PC-9 (cell line): ENCODE results near the gene ARL11. TPM values are rescaled to one million over a fixed set of nuclear protein-coding genes. Genes with fewer than 3 reads are reported as not detected.
A peak's percentile ranks its signal among the peaks of the same experiment; 100 is the strongest.

Experiments used
- BruUV-seq: library from RNA; stranded (reverse); fragments of 400-500 nt; replicated peaks from 2 replicates; lab custom pipeline; 2021; lab: Mats Ljungman, UMichigan
- CTCF ChIA-PET: fragments of 300-600 bp; sonication (Branson Sonifier 250); formaldehyde crosslinking; loops from one replicate; lab custom pipeline; 2022; ENCODE audit warnings: antibody characterized with exemption; lab: Charles Lee
- POLR2A ChIA-PET: fragments of 300-600 bp; sonication (Branson Sonifier 250); formaldehyde crosslinking; loops from one replicate; lab custom pipeline; 2022; ENCODE audit warnings: antibody characterized with exemption; ENCODE audit not compliant: unreplicated experiment; lab: Charles Lee
- DNase-seq, 2 experiments: peaks; one replicate each; pipeline versions ENCODE4 v3.0.0 to v3.0.0-alpha.2; 2015 to 2022; ENCODE audit warnings: mixed read lengths in 1 of 2
- H2AFZ ChIP-seq: fragments of 200-600 bp; sonication (generic); 2 replicates; pipeline ENCODE4 v1.8.1; 2017; ENCODE audit warnings: antibody characterized with exemption
- H3F3A ChIP-seq: fragments of 200-600 bp; sonication (generic); 2 replicates; pipeline ENCODE4 v1.8.1; 2017; ENCODE audit warnings: antibody characterized with exemption, mild to moderate bottlenecking, low read depth; ENCODE audit not compliant: insufficient read depth
- H3K27ac ChIP-seq: fragments of 200-600 bp; sonication (generic); 2 replicates; pipeline ENCODE4 v1.6.1; 2016; ENCODE audit warnings: mixed run types
- H3K27me3 ChIP-seq: fragments of 200-600 bp; sonication (generic); 2 replicates; pipeline ENCODE4 v1.6.1; 2016; ENCODE audit warnings: low read depth, mixed run types; ENCODE audit not compliant: insufficient read depth
- H3K36me3 ChIP-seq: fragments of 200-600 bp; sonication (generic); 2 replicates; pipeline ENCODE4 v1.6.1; 2016; ENCODE audit warnings: low read depth, mixed run types
- H3K4me1 ChIP-seq: fragments of 200-600 bp; sonication (generic); replicated peaks from 2 replicates; pipeline ENCODE4 v1.6.1; 2016; ENCODE audit warnings: mixed run types; ENCODE audit not compliant: insufficient read depth
- H3K4me2 ChIP-seq: fragments of 200-600 bp; sonication (generic); 2 replicates; pipeline ENCODE4 v1.6.1; 2017; ENCODE audit warnings: mixed run types
- H3K4me3 ChIP-seq: fragments of 200-600 bp; sonication (generic); 2 replicates; pipeline ENCODE4 v1.6.1; 2016; ENCODE audit warnings: mixed run types
- H3K79me2 ChIP-seq: fragments of 200-600 bp; sonication (generic); 2 replicates; pipeline ENCODE4 v1.6.1; 2017; ENCODE audit warnings: low read depth, mixed run types
- H3K9me2 ChIP-seq: fragments of 200-600 bp; sonication (generic); 2 replicates; pipeline ENCODE4 v1.8.1; 2017; ENCODE audit warnings: mild to moderate bottlenecking; ENCODE audit not compliant: insufficient read depth
- H3K9me3 ChIP-seq: fragments of 200-600 bp; sonication (generic); 2 replicates; pipeline ENCODE4 v1.8.1; 2016; ENCODE audit warnings: low read depth; ENCODE audit not compliant: insufficient read depth
- H4K20me1 ChIP-seq: fragments of 200-600 bp; sonication (generic); 2 replicates; pipeline ENCODE4 v1.8.1; 2017; ENCODE audit not compliant: insufficient read depth
- EZH2 ChIP-seq: fragments of 200-600 bp; sonication (generic); IDR thresholded peaks from 2 replicates; pipeline ENCODE4 v1.8.0; 2017; ENCODE audit warnings: antibody characterized with exemption, low read depth
- intact Hi-C: fragments of 100-400 bp; cut with micrococcal nuclease; formaldehyde crosslinking; loops from one replicate; pipeline ENCODE4 v1.10.0; 2022; ENCODE audit not compliant: unreplicated experiment
- total RNA-seq: library from RNA; stranded (reverse); gene quantifications from 2 replicates; pipeline ENCODE4 v1.2.3, GENCODE V29; 2021
- TF ChIP-seq, protein P1 (sequence below): fragments of 200-600 bp; sonication (generic); conservative IDR thresholded peaks from 2 replicates; pipeline ENCODE4 v1.6.1; 2017; ENCODE audit warnings: mixed run types, antibody characterized with exemption, mild to moderate bottlenecking, moderate library complexity

The ARL11 gene
- total RNA-seq, 1 experiment from 2014 or later: 3.7 TPM

DNA sequence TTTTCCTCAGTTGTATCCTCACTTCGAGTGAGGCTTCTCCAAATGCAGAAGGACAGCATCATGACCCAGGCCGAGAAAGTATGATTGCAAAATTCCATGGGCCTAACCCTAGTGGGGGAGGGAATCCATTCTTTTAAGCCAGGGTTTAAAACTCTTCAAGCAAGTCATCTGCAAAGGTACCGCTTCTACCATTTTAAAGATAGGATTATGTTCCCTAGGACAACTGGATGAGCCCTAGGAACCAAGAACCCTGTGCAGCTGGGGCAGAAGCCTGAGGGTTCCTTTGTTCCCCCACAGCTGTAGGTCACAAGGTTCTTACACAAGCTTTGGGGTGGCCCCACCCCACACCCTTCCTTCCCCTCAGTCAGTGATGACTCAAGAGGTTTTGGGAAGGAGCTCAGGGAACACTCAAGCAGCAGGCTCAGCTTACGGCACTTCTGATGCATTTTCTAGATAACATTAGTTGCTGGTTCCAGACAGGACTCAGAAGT lies 13.5 kb downstream of the ARL11 start:
- TF ChIP-seq, protein P1, sequence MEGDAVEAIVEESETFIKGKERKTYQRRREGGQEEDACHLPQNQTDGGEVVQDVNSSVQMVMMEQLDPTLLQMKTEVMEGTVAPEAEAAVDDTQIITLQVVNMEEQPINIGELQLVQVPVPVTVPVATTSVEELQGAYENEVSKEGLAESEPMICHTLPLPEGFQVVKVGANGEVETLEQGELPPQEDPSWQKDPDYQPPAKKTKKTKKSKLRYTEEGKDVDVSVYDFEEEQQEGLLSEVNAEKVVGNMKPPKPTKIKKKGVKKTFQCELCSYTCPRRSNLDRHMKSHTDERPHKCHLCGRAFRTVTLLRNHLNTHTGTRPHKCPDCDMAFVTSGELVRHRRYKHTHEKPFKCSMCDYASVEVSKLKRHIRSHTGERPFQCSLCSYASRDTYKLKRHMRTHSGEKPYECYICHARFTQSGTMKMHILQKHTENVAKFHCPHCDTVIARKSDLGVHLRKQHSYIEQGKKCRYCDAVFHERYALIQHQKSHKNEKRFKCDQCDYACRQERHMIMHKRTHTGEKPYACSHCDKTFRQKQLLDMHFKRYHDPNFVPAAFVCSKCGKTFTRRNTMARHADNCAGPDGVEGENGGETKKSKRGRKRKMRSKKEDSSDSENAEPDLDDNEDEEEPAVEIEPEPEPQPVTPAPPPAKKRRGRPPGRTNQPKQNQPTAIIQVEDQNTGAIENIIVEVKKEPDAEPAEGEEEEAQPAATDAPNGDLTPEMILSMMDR: no peak
- no peak for TF ChIP-seq EZH2
- Histone ChIP-seq H3K4me1 (peaks cover 24% of the 10 kb centered on the region), H3K36me3 (no peaks in the 10 kb centered on the region), H3K79me2 (no peaks in the 10 kb centered on the region), H3K4me2 (peak overlapping the region; percentile 46), H3K27me3 (no peaks in the 10 kb centered on the region), H3K4me3 (no peak overlapping the region), H3K9me3 (no peaks in the 10 kb centered on the region), H3F3A (no peaks in the 10 kb centered on the region), H3K9me2 (no peaks in the 10 kb centered on the region), H3K27ac (no peak overlapping the region), H4K20me1 (no peaks in the 10 kb centered on the region), H2AFZ (no peak overlapping the region)
- peak; percentile 46 to 73 for DNase-seq
- CTCF ChIA-PET: interaction anchor here (0.6 kb wide), 1 partner anchor 312 kb away, joined by 4 read pairs; no protein-coding TSS in a partner anchor
- no TSS peak for BruUV-seq
- POLR2A ChIA-PET: interaction anchor here (0.6 to 0.7 kb wide), 3 partner anchors 34 to 1640 kb away, joined by 4 to 19 read pairs (median 4); no protein-coding TSS in a partner anchor
- intact Hi-C loops: no loop called here

DNA sequence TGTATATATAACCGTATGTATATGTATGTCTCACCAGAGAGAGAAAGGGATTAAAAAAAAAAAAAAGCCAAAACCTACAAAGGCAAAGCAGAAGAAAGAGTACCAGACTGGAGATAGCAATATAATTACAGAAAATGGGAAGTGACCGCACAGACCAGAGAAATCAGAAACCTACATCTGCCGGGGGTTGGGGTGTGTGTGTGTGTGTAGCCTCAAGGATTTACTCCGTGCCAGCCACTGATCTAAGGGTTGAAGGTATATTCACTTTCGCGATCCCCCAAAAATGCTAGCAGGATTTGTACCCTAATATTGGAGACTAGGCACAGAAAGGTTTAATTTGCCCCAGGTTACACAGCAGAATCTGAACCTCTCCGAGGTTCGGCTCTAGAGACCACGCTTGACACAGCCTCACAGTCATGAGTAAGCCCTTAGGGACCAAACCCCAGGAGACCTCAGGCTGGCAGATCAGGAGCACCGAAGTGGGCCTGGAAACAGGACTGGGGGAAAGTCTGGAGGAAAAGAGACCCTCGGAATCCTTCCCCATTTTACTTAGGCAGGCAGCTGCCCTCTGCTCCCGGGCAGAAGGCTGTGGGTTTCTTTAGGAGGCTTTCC lies 14.8 kb downstream of the ARL11 start:
- Histone ChIP-seq H3K36me3 (no peaks in the 10 kb centered on the region), H3K27me3 (no peaks in the 10 kb centered on the region), H4K20me1 (no peaks in the 10 kb centered on the region), H2AFZ (no peak overlapping the region), H3K79me2 (no peaks in the 10 kb centered on the region), H3K9me3 (no peaks in the 10 kb centered on the region), H3F3A (no peaks in the 10 kb centered on the region), H3K4me2 (no peak overlapping the region), H3K4me1 (peaks cover 24% of the 10 kb centered on the region), H3K27ac (no peak overlapping the region), H3K9me2 (no peaks in the 10 kb centered on the region), H3K4me3 (no peak overlapping the region)
- TF ChIP-seq, protein P1: no peak
- TF ChIP-seq EZH2: no peak
- POLR2A ChIA-PET: no interaction called here
- DNase-seq: no peak
- intact Hi-C loops: no loop called here
- BruUV-seq: no TSS peak
- CTCF ChIA-PET: no interaction called here

DNA sequence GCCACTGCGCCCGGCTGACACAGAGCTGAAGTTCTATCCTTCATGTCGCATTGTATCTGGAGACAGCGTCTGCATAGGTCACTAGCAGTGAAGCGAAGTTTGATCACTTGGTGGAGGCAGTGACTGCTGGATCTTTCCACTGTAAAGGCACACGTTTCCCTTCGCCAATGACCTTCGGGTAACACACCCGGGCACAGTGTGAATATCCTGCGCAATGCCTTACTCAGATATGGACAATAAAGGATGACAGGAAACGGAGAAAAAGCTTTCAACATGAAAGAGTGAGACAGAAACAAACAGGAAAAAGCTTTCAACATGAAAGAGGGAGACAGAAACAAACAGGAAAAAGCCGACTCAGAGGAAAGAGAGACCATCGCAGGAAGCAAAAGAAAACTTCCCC lies 17.1 kb downstream of the ARL11 start:
- Histone ChIP-seq H2AFZ (no peak overlapping the region), H3F3A (peaks cover 6% of the 10 kb centered on the region; the same call in 1 of the 2 replicates), H3K27me3 (no peaks in the 10 kb centered on the region), H3K9me3 (no peaks in the 10 kb centered on the region), H3K36me3 (no peaks in the 10 kb centered on the region), H3K27ac (no peak overlapping the region), H3K79me2 (no peaks in the 10 kb centered on the region), H3K9me2 (no peaks in the 10 kb centered on the region), H3K4me3 (no peak overlapping the region), H3K4me2 (no peak overlapping the region), H3K4me1 (peaks cover 16% of the 10 kb centered on the region), H4K20me1 (no peaks in the 10 kb centered on the region)
- no peak for TF ChIP-seq EZH2
- TF ChIP-seq, protein P1: no peak
- DNase-seq: no peak
- BruUV-seq: no TSS peak
- ChIA-PET POLR2A (interaction anchor here (0.6 kb wide), 1 partner anchor 244 kb away, joined by 4 read pairs; no protein-coding TSS in a partner anchor), CTCF (interaction anchor here (0.6 kb wide), 1 partner anchor 439 kb away, joined by 4 read pairs; no protein-coding TSS in a partner anchor)
- intact Hi-C loops: no loop called here
